HepG2 (cell line): Measurements from ENCODE around the gene NDUFB4. TPM values are rescaled to one million over a fixed set of nuclear protein-coding genes. Genes with fewer than 3 reads are reported as not detected.
A peak's percentile ranks its signal among the peaks of the same experiment; 100 is the strongest.

Experiments used
- ATAC-seq: fragments of 200-7000 bp; cut with Tn5 transposase; 3 replicates; pipeline ENCODE4 v1.9.1; 2020; ENCODE audit warnings: mild to moderate bottlenecking, moderate library complexity
- BruUV-seq: library from RNA; stranded (reverse); fragments of 400-500 nt; replicated peaks from 2 replicates; lab custom pipeline; 2021; lab: Mats Ljungman, UMichigan
- CTCF ChIA-PET: fragments of 300-600 bp; formaldehyde crosslinking; extraction: SDS; loops from one replicate; lab custom pipeline; 2021; ENCODE audit warnings: low total read pairs, inconsistent platforms, low intra/inter-chr PET ratio; lab: Yijun Ruan, JAX
- POLR2A ChIA-PET: fragments of 350-600 bp; sonication (Branson Sonifier 250); formaldehyde crosslinking; loops from one replicate; lab custom pipeline; 2020; ENCODE audit warnings: antibody characterized with exemption, inconsistent platforms; lab: Yijun Ruan, JAX
- DNase-seq: peaks from one replicate; pipeline ENCODE4 v3.0.0-alpha.2; 2015; ENCODE audit warnings: low spot score
- FAIRE-seq: peaks from 3 replicates; lab custom pipeline; 2011; peaks lifted over from hg19 to GRCh38; lab: Jason Lieb, UNC
- H2AFZ ChIP-seq: one replicate; pipeline ENCODE4 v1.6.1; 2011; ENCODE audit warnings: low read length, inconsistent platforms
- H3K27ac ChIP-seq: fragments of 300-600 bp; 3 replicates; pipeline ENCODE4 v1.8.0; 2011; ENCODE audit warnings: mixed run types, mild to moderate bottlenecking, mixed read lengths, low read length, inconsistent platforms; ENCODE audit not compliant: insufficient read depth; ENCODE audit errors: extremely low read length
- H3K27me3 ChIP-seq, 2 experiments: fragments of 200-600 bp in 1 of 2; 2 replicates in 1 of 2; 3 replicates in 1 of 2; pipeline versions ENCODE4 v1.6.0 to v1.8.0; 2011; ENCODE audit warnings: low read length in 2 of 2, mild to moderate bottlenecking in 2 of 2, moderate library complexity in 2 of 2, inconsistent platforms in 1 of 2; ENCODE audit not compliant: insufficient read depth in 2 of 2, control insufficient read depth in 1 of 2
- H3K36me3 ChIP-seq, 2 experiments: fragments of 200-600 bp in 1 of 2; replicated peaks in 1 of 2; 2 replicates in 1 of 2; 3 replicates in 1 of 2; pipeline versions ENCODE4 v1.5.1 to v1.8.0; 2011; ENCODE audit warnings: low read length in 2 of 2, inconsistent platforms in 1 of 2; ENCODE audit not compliant: insufficient read depth in 2 of 2, control insufficient read depth in 1 of 2
- H3K4me1 ChIP-seq: 2 replicates; pipeline ENCODE4 v1.5.1; 2012; ENCODE audit warnings: low read length, inconsistent platforms; ENCODE audit not compliant: insufficient read depth
- H3K4me2 ChIP-seq: 2 replicates; pipeline ENCODE4 v1.6.0; 2011; ENCODE audit warnings: low read depth, low read length, inconsistent platforms
- H3K4me3 ChIP-seq, 3 experiments: fragments of 200-600 bp in 1 of 3; sonication (generic), shearing (Covaris generic) in 1 of 3; replicated peaks in 1 of 3; 2 replicates each; pipeline ENCODE4 v1.5.1; 2011 to 2016; ENCODE audit warnings: low read length in 3 of 3, inconsistent platforms in 2 of 3, low read depth in 2 of 3, mild to moderate bottlenecking in 2 of 3, control low read depth in 1 of 3, mixed read lengths in 1 of 3; ENCODE audit not compliant: insufficient read depth in 1 of 3
- H3K79me2 ChIP-seq: one replicate; pipeline ENCODE4 v1.6.1; 2011; ENCODE audit warnings: low read length, inconsistent platforms; ENCODE audit not compliant: insufficient read depth
- H3K9ac ChIP-seq: 2 replicates; pipeline ENCODE4 v1.6.0; 2011; ENCODE audit warnings: mild to moderate bottlenecking, low read depth, low read length, inconsistent platforms; ENCODE audit not compliant: insufficient read depth
- H3K9me3 ChIP-seq: 2 replicates; pipeline ENCODE4 v1.5.1; 2012; ENCODE audit warnings: mild to moderate bottlenecking, low read length
- H4K20me1 ChIP-seq: 2 replicates; pipeline ENCODE4 v1.6.0; 2011; ENCODE audit warnings: inconsistent platforms, mild to moderate bottlenecking, low read length, moderate library complexity; ENCODE audit not compliant: insufficient read depth
- ATF2 ChIP-seq: sonication (generic); formaldehyde crosslinking; IDR thresholded peaks from 2 replicates; pipeline ENCODE4 v1.4.0; 2020; ENCODE audit warnings: missing genetic modification reagents
- CEBPB ChIP-seq: IDR thresholded peaks from 2 replicates; pipeline ENCODE4 v1.6.1; 2011; ENCODE audit warnings: low read depth, low read length, improper control_type of control experiment, borderline replicate concordance
- CREB1 ChIP-seq, 2 experiments: fragments of 450-650 bp in 1 of 2; IDR thresholded peaks; 2 replicates each; pipeline ENCODE4 v1.6.1; 2016 to 2017; ENCODE audit warnings: control low read depth in 1 of 2, mild to moderate bottlenecking in 1 of 2, missing compliant biosample characterization in 1 of 2, missing genetic modification characterization in 1 of 2
- ISL2 ChIP-seq: sonication (generic); formaldehyde crosslinking; IDR thresholded peaks from 2 replicates; pipeline ENCODE4 v1.5.0; 2020; ENCODE audit warnings: missing genetic modification reagents
- MAFK ChIP-seq, 2 experiments: IDR thresholded peaks in 1 of 2; conservative IDR thresholded peaks in 1 of 2; 2 replicates each; pipeline ENCODE4 v1.6.1; 2011; ENCODE audit warnings: improper control_type of control experiment in 2 of 2, low read length in 2 of 2
- NRL ChIP-seq: sonication (generic); formaldehyde crosslinking; IDR thresholded peaks from 2 replicates; pipeline ENCODE4 v1.5.0; 2020; ENCODE audit warnings: missing genetic modification reagents, mild to moderate bottlenecking, moderate library complexity, borderline replicate concordance
- SMAD1 ChIP-seq: sonication (generic); formaldehyde crosslinking; IDR thresholded peaks from 2 replicates; pipeline ENCODE4 v1.4.0; 2020; ENCODE audit warnings: missing genetic modification reagents, low read depth, mild to moderate bottlenecking, borderline replicate concordance
- SNAPC4 ChIP-seq: sonication (generic); formaldehyde crosslinking; IDR thresholded peaks from 2 replicates; pipeline ENCODE4 v1.4.0; 2020; ENCODE audit warnings: mild to moderate bottlenecking, missing genetic modification reagents
- STAG1 ChIP-seq: sonication (generic); formaldehyde crosslinking; IDR thresholded peaks from 2 replicates; pipeline ENCODE4 v1.4.0; 2020; ENCODE audit warnings: missing genetic modification reagents
- ZNF552 ChIP-seq: sonication (generic); formaldehyde crosslinking; IDR thresholded peaks from 2 replicates; pipeline ENCODE4 v1.9.0; 2022; ENCODE audit warnings: missing genetic modification reagents, mild to moderate bottlenecking, borderline replicate concordance
- WGBS: methylation state at CpG from one replicate; pipeline ENCODE4 v1.1.6; 2017; ENCODE audit warnings: low lambda C conversion rate; 5-methylcytosine and 5-hydroxymethylcytosine counted together
- in situ Hi-C: cut with HindIII; loops from 2 replicates; pipeline ENCODE4 v1.10.0; 2017; ENCODE audit warnings: low pct_unique_long_range_greater_than_20kb; ENCODE audit not compliant: extremely low pct_ligation_motif_present
- intact Hi-C: fragments of 100-400 bp; cut with micrococcal nuclease; formaldehyde crosslinking; loops from one replicate; pipeline ENCODE4 v1.10.0; 2022; ENCODE audit not compliant: unreplicated experiment
- polyA plus RNA-seq, 8 experiments: library from polyadenylated mRNA; depleted of rRNA in 3 of 8; stranded (reverse) in 7 of 8; unstranded in 1 of 8; fragments of >200 nt; fragmentation: Illumina TruSeq in 4 of 8; extraction: Trizol in 4 of 8; gene quantifications; 2 replicates each; pipeline versions ENCODE4 v1.2.1 to v1.2.3, GENCODE V29; 2011 to 2016; ENCODE audit warnings: low read depth in 4 of 8, missing spikeins in 1 of 8, mixed read lengths in 1 of 8; ENCODE audit not compliant: insufficient read depth in 1 of 8
- total RNA-seq, 5 experiments: library from RNA; depleted of rRNA; stranded (reverse); fragments of >200 nt; fragmentation: Illumina TruSeq; extraction: Trizol; gene quantifications; 2 replicates each; pipeline ENCODE4 v1.2.3, GENCODE V29; 2016; ENCODE audit warnings: low read depth in 1 of 5

Gene NDUFB4
- total and polyA plus RNA-seq, 2 of the 13 experiments (the other 11 are each of a cell fraction or from before 2014, with no cell fraction given), result 115 to 116 TPM

GRCh38 chr3:120557115-120557514 is 39.0 kb upstream of the NDUFB4 start (continued):
- TF ChIP-seq SNAPC4 (CRISPR knock-in tag) (no peak), SMAD1 (CRISPR knock-in tag) (no peak), MAFK (conservative IDR thresholded peaks at IDR 0.05 in 1 of 2, IDR thresholded peaks at IDR 0.05 in 1 of 2; ENCODE audit: low read length in 2 of 2) (no peak), NRL (CRISPR knock-in tag) (no peak), STAG1 (no peak)
- TF ChIP-seq, all 625 proteins: peak for 0

GRCh38 chr3:120558771-120559241 is 37.3 kb upstream of the NDUFB4 start:
- peak; percentile 78 for FAIRE-seq
- 3% methylated on average over 16 of the region's 17 CpGs for WGBS
- H3K4me2 ChIP-seq, result peak overlapping the region; percentile 78
- peaks cover 35% of the 10 kb centered on the region for H3K4me1 ChIP-seq
- no peaks in the 10 kb centered on the region for H3K36me3 ChIP-seq
- ATAC-seq, result peak; percentile 76
- POLR2A ChIA-PET, result interaction anchor here (1.1 kb wide), 1 partner anchor 37 kb away, joined by 4 read pairs; the partner anchor contains the start of gene NDUFB4
- no TSS peak for BruUV-seq
- H3K27me3 ChIP-seq, result peaks cover 0 to 5% of the 10 kb centered on the region in 2 experiments; a peak in 1 of 5 replicates
- no peak overlapping the region for H3K27ac ChIP-seq
- no peaks in the 10 kb centered on the region for H3K79me2 ChIP-seq
- H4K20me1 ChIP-seq, result no peaks in the 10 kb centered on the region
- H2AFZ ChIP-seq, result peak overlapping the region; percentile 83
- no peaks in the 10 kb centered on the region for H3K9me3 ChIP-seq
- peak overlapping the region; percentile 59; the same call in 1 of the 2 replicates for H3K9ac ChIP-seq
- DNase-seq, result peak; percentile 66
- in situ Hi-C loops, result loop anchor here (5.0 kb wide), 1 partner anchor 137 kb away; no protein-coding TSS in a partner anchor
- CTCF ChIA-PET, result interaction anchor here (1.4 to 1.8 kb wide), 3 partner anchors 140 to 314 kb away, joined by 4 to 28 read pairs (median 9); no protein-coding TSS in a partner anchor
- H3K4me3 ChIP-seq, result peak overlapping the region; percentile 52 to 73 (median 54)
- intact Hi-C loops, result loop anchor here (1.0 kb wide), 2 partner anchors 142 to 315 kb away; no protein-coding TSS in a partner anchor
- TF ChIP-seq CEBPB, result peak; percentile 72
- 0 out of 2 replicates have a peak, but pooled peaks have one; percentile 4 for TF ChIP-seq CREB1 (IDR thresholded peaks at IDR 0.05)
- TF ChIP-seq CREB1 (CRISPR knock-in tag; IDR thresholded peaks at IDR 0.05), result no peak
- 0 out of 2 replicates have a peak, but pooled peaks have one; percentile 25 for TF ChIP-seq ISL2 (CRISPR knock-in tag)
- TF ChIP-seq ATF2 (CRISPR knock-in tag), result peak; percentile 63; the same call in 1 of the 2 replicates
- TF ChIP-seq ZNF552 (CRISPR knock-in tag), result no peak
